ENCODE data around the gene UBALD1. TPM values are rescaled to one million over a fixed set of nuclear protein-coding genes. Genes with fewer than 3 reads are reported as not detected.

UBALD1 gene
- total and polyA plus RNA-seq, 2 donors (not counting 1 experiment from before 2014, with no cell fraction given) = 25.6 to 31.7 TPM

GRCh38 chr16:4641895-4642294, 27.2 kb upstream of the UBALD1 start:
- CTCF ChIA-PET = interaction anchor here (0.6 to 0.7 kb wide), 2 partner anchors 27 to 108 kb away, joined by 3 to 5 read pairs; no protein-coding TSS in a partner anchor
- Histone ChIP-seq H3K9me3 (ENCODE audit: control extremely low read depth in 1 of 3, control insufficient read depth in 2 of 3, insufficient read depth in 1 of 3, low read length in 2 of 3) (no peaks in the 10 kb centered on the region), H3K36me3 (replicated peaks in 1 of 2; ENCODE audit: control extremely low read depth in 1 of 2, control insufficient read depth in 1 of 2, extremely low read depth in 1 of 2, insufficient read depth in 2 of 2, low read length in 1 of 2) (peaks cover 0 to 13% of the 10 kb centered on the region in 2 experiments), H3K4me1 (ENCODE audit: control insufficient read depth in 2 of 2, insufficient read depth in 2 of 2, low read length in 2 of 2) (peaks cover 9 to 17% of the 10 kb centered on the region in 2 donors), H3K79me2 (ENCODE audit: control insufficient read depth, insufficient read depth, low read length) (peaks cover 94% of the 10 kb centered on the region), H3K9ac (ENCODE audit: low read length) (no peak overlapping the region), H3K27ac (ENCODE audit: low read length in 2 of 2) (peak overlapping the region in 1 of 2 donors; percentile 48), H3K4me3 (ENCODE audit: control extremely low read depth in 1 of 5, extremely low read depth in 1 of 5, insufficient read depth in 1 of 5, low read depth in 2 of 5, low read length in 4 of 5) (no peak overlapping the region), H3K27me3 (replicated peaks in 1 of 4; ENCODE audit: control extremely low read depth in 1 of 4, control insufficient read depth in 3 of 4, insufficient read depth in 4 of 4, low read length in 3 of 4) (no peaks in the 10 kb centered on the region), H2AFZ (ENCODE audit: insufficient read depth, low read depth, low read length, poor library complexity, severe bottlenecking) (no peak overlapping the region), H4K20me1 (ENCODE audit: control insufficient read depth, insufficient read depth, low read length, poor library complexity, severe bottlenecking) (peaks cover 86% of the 10 kb centered on the region), H3K4me2 (replicated peaks; ENCODE audit: low read depth, low read length, poor library complexity, severe bottlenecking) (peak overlapping the region; percentile 54)
- intact Hi-C loops (cut with micrococcal nuclease) = no loop called here
- Mint-ChIP-seq H3K9me3 (ENCODE audit: insufficient read depth) (no peaks in the 10 kb centered on the region), H3K4me3 (no peak overlapping the region), H3K4me1 (peaks cover 20% of the 10 kb centered on the region), H3K27me3 (no peaks in the 10 kb centered on the region), H3K27ac (no peak overlapping the region)
- TF ChIP-seq CTCF (IDR thresholded peaks at IDR 0.05) (no peak), EZH2 (IDR thresholded peaks at IDR 0.05; ENCODE audit: borderline replicate concordance, insufficient read depth, low read depth, low read length, poor library complexity, severe bottlenecking) (no peak)
- POLR2A ChIA-PET = interaction anchor here (0.6 kb wide), 1 partner anchor 134 kb away, joined by 4 read pairs; no protein-coding TSS in a partner anchor
- ATAC-seq (ENCODE audit: low read depth) (no peak), DNase-seq (peak; percentile 44)
- WGBS (ENCODE audit: insufficient coverage) = 19% methylated on average over 7 of the region's 14 CpGs

GRCh38 chr16:4641306-4641687, 26.6 kb upstream of the UBALD1 start:
- Histone ChIP-seq H3K9ac (ENCODE audit: low read length) (no peak overlapping the region), H3K4me3 (ENCODE audit: control extremely low read depth in 1 of 5, extremely low read depth in 1 of 5, insufficient read depth in 1 of 5, low read depth in 2 of 5, low read length in 4 of 5) (no peak overlapping the region), H3K36me3 (replicated peaks in 1 of 2; ENCODE audit: control extremely low read depth in 1 of 2, control insufficient read depth in 1 of 2, extremely low read depth in 1 of 2, insufficient read depth in 2 of 2, low read length in 1 of 2) (peaks cover 0 to 7% of the 10 kb centered on the region in 2 experiments), H3K27ac (ENCODE audit: low read length in 2 of 2) (peak overlapping the region in 1 of 2 donors; percentile 48), H3K9me3 (ENCODE audit: control extremely low read depth in 1 of 3, control insufficient read depth in 2 of 3, insufficient read depth in 1 of 3, low read length in 2 of 3) (no peaks in the 10 kb centered on the region), H3K79me2 (ENCODE audit: control insufficient read depth, insufficient read depth, low read length) (peaks cover 94% of the 10 kb centered on the region), H3K4me1 (ENCODE audit: control insufficient read depth in 2 of 2, insufficient read depth in 2 of 2, low read length in 2 of 2) (peaks cover 9 to 17% of the 10 kb centered on the region in 2 donors), H3K4me2 (replicated peaks; ENCODE audit: low read depth, low read length, poor library complexity, severe bottlenecking) (peak overlapping the region; percentile 3), H4K20me1 (ENCODE audit: control insufficient read depth, insufficient read depth, low read length, poor library complexity, severe bottlenecking) (peaks cover 86% of the 10 kb centered on the region), H2AFZ (ENCODE audit: insufficient read depth, low read depth, low read length, poor library complexity, severe bottlenecking) (no peak overlapping the region), H3K27me3 (replicated peaks in 1 of 4; ENCODE audit: control extremely low read depth in 1 of 4, control insufficient read depth in 3 of 4, insufficient read depth in 4 of 4, low read length in 3 of 4) (no peaks in the 10 kb centered on the region)
- Mint-ChIP-seq H3K4me3 (no peak overlapping the region), H3K27ac (no peak overlapping the region), H3K9me3 (ENCODE audit: insufficient read depth) (no peaks in the 10 kb centered on the region), H3K4me1 (peaks cover 20% of the 10 kb centered on the region), H3K27me3 (no peaks in the 10 kb centered on the region)
- DNase-seq = no peak
- 98% methylated on average over 4 of the region's 5 CpGs for WGBS (ENCODE audit: insufficient coverage)
- CTCF ChIA-PET = interaction anchor here (1.1 to 1.2 kb wide), 2 partner anchors 17 to 314 kb away, joined by 3 read pairs; partner anchors contain the start of gene MGRN1
- intact Hi-C loops (cut with micrococcal nuclease) = no loop called here
- no peak for ATAC-seq (ENCODE audit: low read depth)
- TF ChIP-seq EZH2 (IDR thresholded peaks at IDR 0.05; ENCODE audit: borderline replicate concordance, insufficient read depth, low read depth, low read length, poor library complexity, severe bottlenecking) (no peak), CTCF (IDR thresholded peaks at IDR 0.05) (no peak)
- POLR2A ChIA-PET = interaction anchor here (0.6 kb wide), 1 partner anchor 134 kb away, joined by 4 read pairs; no protein-coding TSS in a partner anchor
